Epidermal melanocyte (primary cell): ENCODE measurements around the gene BARHL2.

Experiments used
- DNase-seq: peaks from one replicate; pipeline ENCODE4 v3.0.0; 2011; ENCODE audit warnings: low spot score; ENCODE audit not compliant: insufficient read length

Gene BARHL2

GRCh38 chr1:90724926-90725656, 8.0 kb upstream of the BARHL2 start:
- no peak for DNase-seq

- DNase-seq: no peak
These were observed 7.3 kb upstream of the BARHL2 start for GRCh38 chr1:90724361-90724760.

GRCh38 chr1:90723590-90724108, 6.5 kb upstream of the BARHL2 start:
- no peak for DNase-seq

- DNase-seq: no peak
These were observed 5.9 kb upstream of the BARHL2 start for GRCh38 chr1:90722874-90723589.

GRCh38 chr1:90721210-90722194, 4.4 kb upstream of the BARHL2 start:
- DNase-seq: peak; percentile 58

GRCh38 chr1:90720145-90720636, 3.1 kb upstream of the BARHL2 start:
- DNase-seq: no peak

GRCh38 chr1:90719330-90720144, 2.4 kb upstream of the BARHL2 start:
- no peak for DNase-seq

- no peak for DNase-seq
These were observed 1.6 kb upstream of the BARHL2 start for GRCh38 chr1:90718411-90719329.

GRCh38 chr1:90717665-90718410, 736 bp upstream of the BARHL2 start:
- no peak for DNase-seq

GRCh38 chr1:90717356-90717664, 208 bp upstream of the BARHL2 start:
- DNase-seq: no peak

GRCh38 chr1:90716243-90716551, 905 bp downstream of the BARHL2 start:
- DNase-seq: no peak

- no peak for DNase-seq
These were observed 1.8 kb downstream of the BARHL2 start for GRCh38 chr1:90715309-90715708.

- DNase-seq: no peak
These were observed 2.6 kb downstream of the BARHL2 start for GRCh38 chr1:90714521-90714951.

GRCh38 chr1:90713741-90714509, 3.2 kb downstream of the BARHL2 start:
- DNase-seq: no peak

- DNase-seq: no peak
These were observed 4.0 kb downstream of the BARHL2 start for GRCh38 chr1:90712915-90713730.

GRCh38 chr1:90712153-90712856, 4.8 kb downstream of the BARHL2 start:
- no peak for DNase-seq

- DNase-seq: no peak
These were observed 5.4 kb downstream of the BARHL2 start for GRCh38 chr1:90711696-90712095.
